ENCODE data around the gene PCDH8. TPM values are rescaled to one million over a fixed set of nuclear protein-coding genes. Genes with fewer than 3 reads are reported as not detected.

Gene PCDH8
- polyA plus RNA-seq, 1 of the 3 experiments (the other 2 are of a cell fraction), result not detected

GRCh38 chr13:52832313-52832712, 16.1 kb downstream of the PCDH8 start:
- Histone ChIP-seq H3K9me3 (no peaks in the 10 kb centered on the region), H3F3A (replicated peaks; ENCODE audit: insufficient read depth) (peaks cover 3% of the 10 kb centered on the region), H3K4me3 (ENCODE audit: low read depth in 2 of 2, low read length in 1 of 2) (no peak overlapping the region), H3K79me2 (ENCODE audit: insufficient read depth) (no peaks in the 10 kb centered on the region), H3K36me3 (replicated peaks in 1 of 2; ENCODE audit: control insufficient read depth in 1 of 2, insufficient read depth in 2 of 2, low read length in 1 of 2) (no peaks in the 10 kb centered on the region), H2AFZ (ENCODE audit: low read depth) (no peak overlapping the region), H3K27ac (ENCODE audit: low read depth in 2 of 2, low read length in 1 of 2) (no peak overlapping the region), H3K27me3 (ENCODE audit: insufficient read depth) (no peaks in the 10 kb centered on the region), H4K20me1 (ENCODE audit: insufficient read depth) (no peaks in the 10 kb centered on the region), H3K4me2 (no peak overlapping the region), H3K9me2 (no peaks in the 10 kb centered on the region), H3K9ac (no peak overlapping the region), H3K4me1 (ENCODE audit: control insufficient read depth in 1 of 2, insufficient read depth in 2 of 2, low read depth in 1 of 2, low read length in 1 of 2) (peaks cover 6 to 19% of the 10 kb centered on the region in 2 experiments; a peak in 2 of 4 replicates)
- 46% methylated on average over 5 of the region's 5 CpGs for WGBS (ENCODE audit: low lambda C conversion rate)
- DNase-seq, result no peak
- ChIA-PET POLR2A (no interaction called here), CTCF (interaction anchor here (0.8 to 2.8 kb wide), 2 partner anchors 10 to 167 kb away, joined by 3 to 12 read pairs; no protein-coding TSS in a partner anchor)
- TF ChIP-seq CHD2 (IDR thresholded peaks at IDR 0.05; ENCODE audit: low read length, partially characterized antibody) (no peak), ZBTB33 (IDR thresholded peaks at IDR 0.05; ENCODE audit: borderline replicate concordance, low read depth) (no peak), MAX (IDR thresholded peaks at IDR 0.05; ENCODE audit: low read depth) (no peak), CTCF (IDR thresholded peaks at IDR 0.05) (no peak), NRF1 (IDR thresholded peaks at IDR 0.05; ENCODE audit: low read depth, low read length) (no peak), EZH2phosphoT487 (IDR thresholded peaks at IDR 0.05; ENCODE audit: borderline replicate concordance, low read depth) (no peak), MEF2A (IDR thresholded peaks at IDR 0.05; ENCODE audit: borderline replicate concordance, low read depth) (no peak)

GRCh38 chr13:52830946-52831345, 17.5 kb downstream of the PCDH8 start:
- no peak for TF ChIP-seq RCOR1 (IDR thresholded peaks at IDR 0.05; ENCODE audit: low read length)
- TF ChIP-seq FOXJ3 (CRISPR knock-in tag; IDR thresholded peaks at IDR 0.05), result no peak
- no peak for TF ChIP-seq TAF1 (IDR thresholded peaks at IDR 0.05; ENCODE audit: borderline replicate concordance, low read depth, low read length)
- TF ChIP-seq EZH2phosphoT487 (IDR thresholded peaks at IDR 0.05; ENCODE audit: borderline replicate concordance, low read depth), result no peak
- TF ChIP-seq POLR2AphosphoS5 (IDR thresholded peaks at IDR 0.05; ENCODE audit: low read depth, low read length), result no peak
- TF ChIP-seq JUND (IDR thresholded peaks at IDR 0.05), result no peak
- TF ChIP-seq PBX3 (IDR thresholded peaks at IDR 0.05), result no peak
- TF ChIP-seq MEF2A (IDR thresholded peaks at IDR 0.05; ENCODE audit: borderline replicate concordance, low read depth), result no peak
- TF ChIP-seq RAD21 (IDR thresholded peaks at IDR 0.05; ENCODE audit: low read length), result no peak
- TF ChIP-seq MAX (IDR thresholded peaks at IDR 0.05; ENCODE audit: low read depth), result no peak
- no peak for TF ChIP-seq CTCF (IDR thresholded peaks at IDR 0.05)
- no peak for TF ChIP-seq GATA2 (CRISPR knock-in tag; IDR thresholded peaks at IDR 0.05)
- TF ChIP-seq FOSL2 (IDR thresholded peaks at IDR 0.05; ENCODE audit: borderline replicate concordance, low read depth), result no peak
- no peak for TF ChIP-seq FOXM1 (IDR thresholded peaks at IDR 0.05; ENCODE audit: low read depth)
- TF ChIP-seq YY1 (IDR thresholded peaks at IDR 0.05; ENCODE audit: low read depth), result no peak
- TF ChIP-seq EP300 (IDR thresholded peaks at IDR 0.05; ENCODE audit: borderline replicate concordance in 1 of 2, low read depth in 1 of 2, low read length in 1 of 2), result no peak
- TF ChIP-seq NFIC (IDR thresholded peaks at IDR 0.05; ENCODE audit: borderline replicate concordance), result no peak
- no peak for TF ChIP-seq GABPA (IDR thresholded peaks at IDR 0.05; ENCODE audit: low read depth)
- Histone ChIP-seq H3K27ac (ENCODE audit: low read depth in 2 of 2, low read length in 1 of 2) (no peak overlapping the region), H3K36me3 (replicated peaks in 1 of 2; ENCODE audit: control insufficient read depth in 1 of 2, insufficient read depth in 2 of 2, low read length in 1 of 2) (no peaks in the 10 kb centered on the region), H4K20me1 (ENCODE audit: insufficient read depth) (no peaks in the 10 kb centered on the region), H3K9ac (no peak overlapping the region), H3K4me1 (ENCODE audit: control insufficient read depth in 1 of 2, insufficient read depth in 2 of 2, low read depth in 1 of 2, low read length in 1 of 2) (peaks cover 6 to 20% of the 10 kb centered on the region in 2 experiments; a peak in 2 of 4 replicates), H2AFZ (ENCODE audit: low read depth) (no peak overlapping the region), H3K9me2 (no peaks in the 10 kb centered on the region), H3K9me3 (no peaks in the 10 kb centered on the region), H3K4me3 (ENCODE audit: low read depth in 2 of 2, low read length in 1 of 2) (no peak overlapping the region), H3K79me2 (ENCODE audit: insufficient read depth) (no peaks in the 10 kb centered on the region), H3K4me2 (no peak overlapping the region), H3K27me3 (ENCODE audit: insufficient read depth) (no peaks in the 10 kb centered on the region), H3F3A (replicated peaks; ENCODE audit: insufficient read depth) (peaks cover 3% of the 10 kb centered on the region)
- ChIA-PET CTCF (interaction anchor here (1.2 to 8.2 kb wide), 3 partner anchors 14 to 161 kb away, joined by 4 to 124 read pairs (median 41); partner anchors contain the start of gene PCDH8), POLR2A (no interaction called here)
- WGBS (ENCODE audit: low lambda C conversion rate), result 71% methylated on average over 2 of the region's 2 CpGs
- no peak for DNase-seq

Data from SK-N-SH (cell line).